Cerebellar cortex (tissue), 1 donor: ENCODE results near the gene CALR.
"Not testable (repeated sequence)": the region's sequence is repeated elsewhere in the genome, so short reads cannot be mapped to it uniquely, and the experiment has no call there.

Source experiments
- DNase-seq: peaks from one replicate; pipeline ENCODE4 v3.0.0-alpha.2; 2015; ENCODE audit warnings: low spot score

CALR gene

DNA sequence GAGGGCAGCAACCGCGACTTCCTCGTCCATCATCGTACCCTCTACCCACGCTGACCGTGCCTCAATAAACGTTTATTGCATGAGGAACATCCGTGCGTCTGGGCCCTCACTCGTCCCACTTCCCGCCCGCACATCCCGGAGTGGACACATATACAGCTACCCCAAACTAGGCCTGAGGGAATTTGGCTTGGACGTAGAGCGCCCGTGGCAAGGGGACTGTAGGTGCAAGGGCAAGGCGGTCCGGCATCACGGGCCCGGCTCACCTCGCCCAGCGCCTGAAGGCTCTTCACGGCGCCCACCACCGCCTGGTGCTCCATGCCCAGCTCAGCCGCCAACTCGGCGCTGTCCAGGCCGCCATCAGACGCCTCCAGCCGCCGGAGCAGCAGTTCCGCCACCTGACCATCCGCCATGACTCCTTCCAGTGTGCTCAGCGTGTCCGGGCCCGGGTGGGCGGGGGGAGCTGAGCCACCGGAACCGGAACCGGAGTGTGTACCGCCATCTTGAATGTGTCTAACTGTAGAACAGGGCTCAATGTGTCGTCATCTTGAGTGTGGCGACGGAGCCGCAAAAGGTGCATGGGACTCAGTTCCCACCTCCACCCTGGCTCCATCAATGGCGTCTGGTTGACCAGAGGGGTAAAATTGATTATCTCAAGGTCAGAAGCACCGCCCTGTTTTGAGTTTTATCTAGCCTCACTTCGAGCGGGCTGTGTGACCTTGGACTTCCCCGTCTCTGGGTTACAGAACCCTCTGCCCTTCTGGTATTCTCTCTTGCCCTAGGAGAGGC lies 4.9 kb upstream of the CALR start, which contains the start of gene FARSA:
Gene FARSA, minus strand, starts transcription at position 425 of the 786 bp plus-strand sequence. Its CDS starts 15 bp downstream, at position 410.
- DNase-seq, result peak; percentile 97

GRCh38 chr19:12935071-12935470 lies 3.3 kb upstream of the CALR start:
- no peak for DNase-seq

- no peak for DNase-seq
Measured at GRCh38 chr19:12936582-12936981, 1.8 kb upstream of the CALR start.

- DNase-seq, result peak; percentile 50
Measured at GRCh38 chr19:12937093-12937926, 1.1 kb upstream of the CALR start.

DNA sequence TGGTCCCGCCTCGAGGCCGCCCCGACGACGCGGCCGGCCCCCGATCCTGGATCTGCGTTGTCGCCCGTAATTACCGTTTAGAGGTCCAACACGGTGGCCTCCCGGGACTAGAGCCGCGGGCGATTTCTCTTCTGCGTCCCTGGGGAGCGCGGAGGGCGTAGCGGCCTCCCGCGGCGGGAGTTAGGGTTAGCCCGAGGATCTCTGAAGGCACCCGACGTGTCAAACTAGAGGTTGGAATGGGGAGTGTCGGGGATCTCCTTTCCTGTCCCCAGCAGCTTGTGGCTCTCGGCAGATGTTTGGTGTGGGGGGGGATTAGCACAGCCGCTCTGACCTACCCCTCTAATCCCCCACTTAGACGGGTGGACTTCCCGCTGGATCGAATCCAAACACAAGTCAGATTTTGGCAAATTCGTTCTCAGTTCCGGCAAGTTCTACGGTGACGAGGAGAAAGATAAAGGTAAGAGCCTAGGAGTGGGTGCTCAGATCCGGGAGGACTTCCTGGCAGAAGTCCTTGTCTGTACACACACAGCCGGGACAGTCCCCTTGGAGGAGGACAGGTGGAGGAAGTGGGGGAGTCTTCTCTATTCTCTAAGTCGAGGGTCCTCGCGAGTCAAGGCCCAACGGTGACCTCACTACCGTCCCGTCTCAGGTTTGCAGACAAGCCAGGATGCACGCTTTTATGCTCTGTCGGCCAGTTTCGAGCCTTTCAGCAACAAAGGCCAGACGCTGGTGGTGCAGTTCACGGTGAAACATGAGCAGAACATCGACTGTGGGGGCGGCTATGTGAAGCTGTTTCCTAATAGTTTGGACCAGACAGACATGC lies 581 bp downstream of the CALR start:
- no peak for DNase-seq

GRCh38 chr19:12939975-12940423 lies 1.6 kb downstream of the CALR start:
- no peak for DNase-seq

- no peak for DNase-seq
Measured at GRCh38 chr19:12940897-12941296, 2.5 kb downstream of the CALR start.

DNA sequence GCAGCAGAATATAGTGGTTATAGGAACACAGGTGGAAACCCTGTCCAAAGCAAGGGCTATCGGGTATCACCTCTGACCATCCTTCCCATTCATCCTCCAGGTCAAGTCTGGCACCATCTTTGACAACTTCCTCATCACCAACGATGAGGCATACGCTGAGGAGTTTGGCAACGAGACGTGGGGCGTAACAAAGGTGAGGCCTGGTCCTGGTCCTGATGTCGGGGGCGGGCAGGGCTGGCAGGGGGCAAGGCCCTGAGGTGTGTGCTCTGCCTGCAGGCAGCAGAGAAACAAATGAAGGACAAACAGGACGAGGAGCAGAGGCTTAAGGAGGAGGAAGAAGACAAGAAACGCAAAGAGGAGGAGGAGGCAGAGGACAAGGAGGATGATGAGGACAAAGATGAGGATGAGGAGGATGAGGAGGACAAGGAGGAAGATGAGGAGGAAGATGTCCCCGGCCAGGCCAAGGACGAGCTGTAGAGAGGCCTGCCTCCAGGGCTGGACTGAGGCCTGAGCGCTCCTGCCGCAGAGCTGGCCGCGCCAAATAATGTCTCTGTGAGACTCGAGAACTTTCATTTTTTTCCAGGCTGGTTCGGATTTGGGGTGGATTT lies 5.1 kb downstream of the CALR start:
- peak; percentile 24 for DNase-seq

- peak; percentile 37 for DNase-seq
Measured at GRCh38 chr19:12944104-12944674, 5.8 kb downstream of the CALR start.

GRCh38 chr19:12945479-12946091 lies 7.2 kb downstream of the CALR start, which contains the start of gene RAD23A:
TSS of gene RAD23A (plus strand) at chr19:12945862. CDS start at chr19:12945949, 87 bp downstream.
- peak; percentile 96 for DNase-seq

DNA sequence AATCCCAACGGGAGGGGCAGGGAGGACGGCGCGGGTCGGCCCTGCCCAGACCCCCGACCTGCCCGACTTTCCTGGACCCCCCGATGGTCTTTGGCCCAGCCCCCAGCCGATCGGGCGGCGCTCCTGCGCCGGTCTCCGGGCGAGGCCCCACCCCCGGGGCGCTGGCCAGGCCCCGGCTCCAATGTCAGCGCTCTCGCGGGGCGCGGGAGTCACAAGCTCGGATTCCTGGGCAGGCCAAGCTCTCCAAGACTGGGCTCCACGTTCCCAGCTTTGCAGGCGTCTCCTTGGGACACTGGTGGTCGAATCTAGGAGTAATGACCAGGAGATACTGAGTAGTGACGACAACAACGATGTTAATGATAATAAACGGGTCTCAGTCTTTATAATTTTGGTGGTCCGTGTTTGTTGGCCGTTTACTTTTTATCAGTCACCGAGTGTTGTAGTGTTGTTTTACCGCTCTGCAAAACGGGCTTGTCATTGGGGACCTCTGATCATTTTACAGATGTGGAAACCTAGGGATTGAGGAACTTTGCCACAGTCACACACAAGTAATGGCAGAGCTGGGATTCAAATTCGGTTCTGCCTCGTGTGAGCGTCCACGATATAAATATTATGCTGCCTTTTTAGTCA lies 7.8 kb downstream of the CALR start:
- DNase-seq, result peak; percentile 69

- no peak for DNase-seq
Measured at GRCh38 chr19:12946731-12947496, 8.5 kb downstream of the CALR start.

DNA sequence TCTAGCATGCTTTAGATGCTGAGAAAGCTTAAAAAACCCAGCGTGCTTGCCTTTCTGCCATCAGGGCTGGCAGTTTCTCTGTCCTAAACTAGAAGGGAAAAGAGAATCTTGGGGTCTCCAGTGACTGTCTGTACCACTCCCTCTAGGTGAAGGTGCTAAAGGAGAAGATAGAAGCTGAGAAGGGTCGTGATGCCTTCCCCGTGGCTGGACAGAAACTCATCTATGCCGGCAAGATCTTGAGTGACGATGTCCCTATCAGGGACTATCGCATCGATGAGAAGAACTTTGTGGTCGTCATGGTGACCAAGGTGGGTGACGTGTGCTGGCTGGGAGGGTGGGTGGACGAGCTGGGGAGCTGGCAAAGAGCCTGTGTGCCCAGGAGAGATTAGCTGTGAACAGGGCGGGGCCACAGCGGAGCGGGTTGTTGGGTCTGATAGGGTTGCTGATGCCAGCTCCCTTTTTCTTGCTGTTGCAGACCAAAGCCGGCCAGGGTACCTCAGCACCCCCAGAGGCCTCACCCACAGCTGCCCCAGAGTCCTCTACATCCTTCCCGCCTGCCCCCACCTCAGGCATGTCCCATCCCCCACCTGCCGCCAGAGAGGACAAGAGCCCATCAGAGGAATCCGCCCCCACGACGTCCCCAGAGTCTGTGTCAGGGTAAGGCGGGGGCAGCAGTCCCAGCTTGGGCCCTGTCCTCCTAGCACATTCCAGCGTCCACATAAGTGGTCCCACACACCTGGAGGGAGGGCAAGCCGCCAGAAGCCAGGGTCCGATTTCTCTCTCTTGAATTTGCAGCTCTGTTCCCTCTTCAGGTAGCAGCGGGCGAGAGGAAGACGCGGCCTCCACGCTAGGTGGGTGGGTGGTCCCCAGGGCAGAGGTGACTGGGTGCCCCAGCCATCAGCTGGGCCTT lies 9.5 kb downstream of the CALR start:
- DNase-seq, result no peak

DNA sequence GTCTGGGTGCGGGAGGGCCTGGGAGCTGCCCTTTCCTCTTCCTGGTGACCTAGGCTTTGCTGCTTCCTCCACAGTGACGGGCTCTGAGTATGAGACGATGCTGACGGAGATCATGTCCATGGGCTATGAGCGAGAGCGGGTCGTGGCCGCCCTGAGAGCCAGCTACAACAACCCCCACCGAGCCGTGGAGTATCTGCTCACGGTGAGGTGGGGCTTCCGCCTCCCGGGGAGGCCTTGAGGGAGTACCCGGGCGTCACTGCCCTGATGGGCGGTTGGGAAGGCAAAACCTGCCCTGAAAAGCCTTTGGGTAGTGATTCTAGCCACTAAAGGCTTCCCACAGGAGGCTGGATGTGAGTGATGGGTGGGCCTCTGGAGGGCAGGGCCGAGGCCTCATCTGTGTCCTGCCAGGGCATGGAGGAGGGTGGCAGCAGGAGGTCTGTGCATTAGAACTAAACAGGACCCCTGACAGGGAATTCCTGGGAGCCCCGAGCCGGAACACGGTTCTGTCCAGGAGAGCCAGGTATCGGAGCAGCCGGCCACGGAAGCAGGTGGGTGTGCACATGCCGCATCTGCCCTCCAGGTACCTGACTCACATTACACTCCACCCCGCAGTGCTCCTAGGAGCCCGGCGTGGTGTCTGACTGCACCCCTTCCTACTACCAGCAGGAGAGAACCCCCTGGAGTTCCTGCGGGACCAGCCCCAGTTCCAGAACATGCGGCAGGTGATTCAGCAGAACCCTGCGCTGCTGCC lies 10.4 kb downstream of the CALR start:
- DNase-seq, result no peak

GRCh38 chr19:12949363-12950283 lies 11.2 kb downstream of the CALR start:
- DNase-seq, result no peak

- not testable (repeated sequence) for DNase-seq
Measured at GRCh38 chr19:12952050-12952449, 13.6 kb downstream of the CALR start.
